ENCODE results near the gene NUTM2D. TPM values are rescaled to one million over a fixed set of nuclear protein-coding genes. Genes with fewer than 3 reads are reported as not detected.
"Not testable (repeated sequence)": the region's sequence is repeated elsewhere in the genome, so short reads cannot be mapped to it uniquely, and the experiment has no call there.

The NUTM2D gene
- total RNA-seq, 1 donor from 2014 or later, result 5.1 TPM

- not testable (repeated sequence) for DNase-seq
Measured at GRCh38 chr10:87391360-87391759, 33.8 kb downstream of the NUTM2D start.

GRCh38 chr10:87396206-87396605 lies 38.7 kb downstream of the NUTM2D start:
- H3K4me1 ChIP-seq; H3K4me3 ChIP-seq; H3K27ac ChIP-seq; intact Hi-C loops (cut with DNase I); ATAC-seq; H3K36me3 ChIP-seq; H3K27me3 ChIP-seq; H3K9me3 ChIP-seq; DNase-seq: not testable (repeated sequence)

More at GRCh38 chr10:87391360-87391759, 33.8 kb downstream of the NUTM2D start:
- H3K4me1 ChIP-seq; ATAC-seq; H3K27me3 ChIP-seq; H3K27ac ChIP-seq; H3K9me3 ChIP-seq; H3K4me3 ChIP-seq; intact Hi-C loops (cut with DNase I); H3K36me3 ChIP-seq: not testable (repeated sequence)

GRCh38 chr10:87398436-87398835 lies 40.9 kb downstream of the NUTM2D start:
- H3K36me3 ChIP-seq; H3K4me3 ChIP-seq; H3K9me3 ChIP-seq; H3K27me3 ChIP-seq; H3K4me1 ChIP-seq; H3K27ac ChIP-seq; intact Hi-C loops (cut with DNase I); DNase-seq: not testable (repeated sequence)
- peak; percentile 72 for ATAC-seq

- DNase-seq; H3K27ac ChIP-seq; H3K9me3 ChIP-seq; H3K4me1 ChIP-seq; H3K36me3 ChIP-seq; H3K27me3 ChIP-seq; intact Hi-C loops (cut with DNase I); ATAC-seq; H3K4me3 ChIP-seq: not testable (repeated sequence)
Measured at GRCh38 chr10:87407516-87408467, 50.2 kb downstream of the NUTM2D start.

GRCh38 chr10:87413921-87414320 lies 56.4 kb downstream of the NUTM2D start:
- intact Hi-C loops (cut with DNase I); H3K36me3 ChIP-seq; H3K9me3 ChIP-seq; H3K27ac ChIP-seq; ATAC-seq; DNase-seq; H3K27me3 ChIP-seq; H3K4me3 ChIP-seq; H3K4me1 ChIP-seq: not testable (repeated sequence)

Other genes with a start within 250 kb of the NUTM2D start
- gene NUTM2A, start 132.3 kb upstream of the NUTM2D start, total RNA-seq, result 2.9 TPM
- 15.4 TPM for gene MINPP1, start 147.1 kb downstream of the NUTM2D start, total RNA-seq